DMS153 treated with DMSO at 0.1 percent for 48 hours (cell line): Measurements from ENCODE around the gene OR2M4.
"Not testable (repeated sequence)": the region's sequence is repeated elsewhere in the genome, so short reads cannot be mapped to it uniquely, and the experiment has no call there.

Experiments
- DNase-seq: peaks from one replicate; lab custom pipeline; 2025; ENCODE audit not compliant: unreplicated experiment; lab: John Stamatoyannopoulos, UW

The OR2M4 gene

GRCh38 chr1:248231117-248231516 is at the start of gene OR2M4:
Gene OR2M4 (plus strand): TSS chr1:248231417. CDS start chr1:248238929, 7,512 bp downstream.
- DNase-seq: no peak

GRCh38 chr1:248183996-248184395 is 47.2 kb upstream of the OR2M4 start:
- DNase-seq: no peak

GRCh38 chr1:248187363-248187762 is 43.9 kb upstream of the OR2M4 start:
- DNase-seq: no peak

- no peak for DNase-seq
Observed at GRCh38 chr1:248189026-248189425, 42.2 kb upstream of the OR2M4 start.

GRCh38 chr1:248194117-248194516 is 37.1 kb upstream of the OR2M4 start:
- no peak for DNase-seq

GRCh38 chr1:248196965-248197364 is 34.3 kb upstream of the OR2M4 start, which contains the start of gene OR2M3:
Gene OR2M3 (plus strand): TSS chr1:248197265. CDS start chr1:248203068, 5,803 bp downstream.
- DNase-seq: no peak

GRCh38 chr1:248215880-248216279 is 15.3 kb upstream of the OR2M4 start:
- no peak for DNase-seq

- no peak for DNase-seq
Observed at GRCh38 chr1:248225537-248225936, 5.7 kb upstream of the OR2M4 start.

GRCh38 chr1:248229360-248229908 is 1.8 kb upstream of the OR2M4 start:
- DNase-seq: no peak

GRCh38 chr1:248239478-248239877 is 8.3 kb downstream of the OR2M4 start:
- no peak for DNase-seq

GRCh38 chr1:248243204-248243603 is 12.0 kb downstream of the OR2M4 start:
- DNase-seq: peak; percentile 71

- not testable (repeated sequence) for DNase-seq
Observed at GRCh38 chr1:248259309-248259708, 28.1 kb downstream of the OR2M4 start.

GRCh38 chr1:248268178-248268577 is 37.0 kb downstream of the OR2M4 start:
- no peak for DNase-seq

GRCh38 chr1:248273225-248273624 is 42.0 kb downstream of the OR2M4 start:
- DNase-seq: not testable (repeated sequence)

GRCh38 chr1:248277876-248278275 is 46.7 kb downstream of the OR2M4 start, which contains the start of gene OR2T33:
Gene OR2T33 (minus strand): TSS chr1:248277976. CDS start chr1:248273814, 4,162 bp downstream.
- no peak for DNase-seq

GRCh38 chr1:248288391-248288790 is 57.2 kb downstream of the OR2M4 start:
- no peak for DNase-seq
